Measurements from ENCODE around the gene CLBA1. TPM values are rescaled to one million over a fixed set of nuclear protein-coding genes. Genes with fewer than 3 reads are reported as not detected.
A peak's percentile ranks its signal among the peaks of the same experiment; 100 is the strongest.

The CLBA1 gene
- polyA plus RNA-seq, 2 donors, result 6.5 to 8.3 TPM

DNA sequence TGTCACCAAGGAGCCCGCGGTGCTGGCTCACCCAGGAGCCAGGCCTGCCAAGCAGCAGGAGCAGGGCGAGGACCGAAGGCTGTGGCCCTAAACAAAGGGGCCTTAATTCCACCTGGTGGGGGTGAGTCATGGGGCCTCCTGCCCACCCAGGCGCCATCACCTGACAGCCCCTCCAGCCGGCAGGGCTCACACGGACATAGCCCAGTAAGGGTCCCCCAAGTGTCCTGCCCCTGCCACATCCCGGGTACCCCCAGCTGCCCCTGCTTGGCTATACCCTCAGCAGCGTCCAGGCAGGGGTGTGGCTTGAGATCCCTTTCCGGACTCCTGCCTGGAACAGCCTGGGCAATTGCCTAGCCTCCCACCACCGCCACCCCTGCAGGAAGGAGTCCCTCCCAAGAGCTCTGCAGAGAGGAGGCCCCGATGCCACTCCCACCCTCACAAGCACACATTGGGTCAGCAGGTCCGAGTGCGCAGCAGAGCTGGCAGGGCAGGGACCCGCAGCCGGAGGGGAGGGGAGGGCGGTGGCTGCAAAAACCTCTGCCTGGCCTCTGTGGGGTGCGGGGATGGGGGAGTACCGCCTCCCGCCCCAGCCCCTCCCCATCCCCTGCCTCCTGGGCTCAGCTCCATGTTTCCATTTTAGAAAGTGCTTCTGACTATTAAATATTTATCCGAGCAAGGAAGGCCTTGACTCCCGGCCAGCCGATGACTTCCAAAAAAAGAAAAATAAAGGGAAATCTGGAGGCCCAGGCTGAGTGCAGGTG is 12.0 kb upstream of the CLBA1 start:
- peak overlapping the region; percentile 98 to 99 for H3K27ac ChIP-seq (ENCODE audit: low read depth in 2 of 2, low read length in 1 of 2)
- no peaks in the 10 kb centered on the region for H3K36me3 ChIP-seq (ENCODE audit: control insufficient read depth in 2 of 2, insufficient read depth in 2 of 2, low read length in 1 of 2)
- H3K4me3 ChIP-seq (ENCODE audit: low read depth in 1 of 2, low read length in 2 of 2), result no peak overlapping the region
- H3K4me1 ChIP-seq (ENCODE audit: control insufficient read depth in 2 of 2, insufficient read depth in 2 of 2, low read length in 1 of 2), result peaks cover 16 to 62% of the 10 kb centered on the region in 2 donors
- WGBS, 2 donors, result 18 to 23% methylated on average over 22 to 23 of the region's 23 CpGs
- H3K27me3 ChIP-seq (ENCODE audit: control insufficient read depth in 1 of 2, insufficient read depth in 2 of 2, low read length in 2 of 2), result no peaks in the 10 kb centered on the region
- no peaks in the 10 kb centered on the region for H3K9me3 ChIP-seq (ENCODE audit: control insufficient read depth in 2 of 2, insufficient read depth in 1 of 2, low read depth in 1 of 2, low read length in 1 of 2)

DNA sequence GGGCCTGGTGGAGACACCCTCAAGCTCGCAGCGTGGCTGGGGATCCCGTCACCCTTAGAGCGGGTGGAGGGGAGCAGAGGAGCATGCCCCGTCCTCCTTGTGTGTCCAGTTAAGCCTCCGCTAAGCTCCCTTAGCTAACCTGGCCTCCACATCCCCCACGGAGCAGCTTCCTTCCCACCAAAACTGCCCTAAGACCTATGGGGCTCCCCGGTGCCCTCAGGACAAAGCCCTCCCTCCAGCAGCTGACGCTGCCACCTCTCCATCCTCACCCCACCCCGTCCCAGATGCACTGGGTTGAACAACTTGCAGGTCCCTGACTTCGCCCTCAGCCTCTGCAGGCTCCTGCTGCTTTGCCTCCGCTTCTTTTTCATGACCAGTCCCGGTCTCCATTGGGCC is 11.4 kb upstream of the CLBA1 start:
- Histone ChIP-seq H3K27me3 (ENCODE audit: control insufficient read depth in 1 of 2, insufficient read depth in 2 of 2, low read length in 2 of 2) (no peaks in the 10 kb centered on the region), H3K4me3 (ENCODE audit: low read depth in 1 of 2, low read length in 2 of 2) (no peak overlapping the region), H3K9me3 (ENCODE audit: control insufficient read depth in 2 of 2, insufficient read depth in 1 of 2, low read depth in 1 of 2, low read length in 1 of 2) (no peaks in the 10 kb centered on the region), H3K4me1 (ENCODE audit: control insufficient read depth in 2 of 2, insufficient read depth in 2 of 2, low read length in 1 of 2) (peaks cover 16 to 62% of the 10 kb centered on the region in 2 donors), H3K27ac (ENCODE audit: low read depth in 2 of 2, low read length in 1 of 2) (peak overlapping the region; percentile 98 to 99), H3K36me3 (ENCODE audit: control insufficient read depth in 2 of 2, insufficient read depth in 2 of 2, low read length in 1 of 2) (no peaks in the 10 kb centered on the region)
- 39 to 49% methylated on average over 13 of the region's 13 CpGs for WGBS, 2 donors

DNA sequence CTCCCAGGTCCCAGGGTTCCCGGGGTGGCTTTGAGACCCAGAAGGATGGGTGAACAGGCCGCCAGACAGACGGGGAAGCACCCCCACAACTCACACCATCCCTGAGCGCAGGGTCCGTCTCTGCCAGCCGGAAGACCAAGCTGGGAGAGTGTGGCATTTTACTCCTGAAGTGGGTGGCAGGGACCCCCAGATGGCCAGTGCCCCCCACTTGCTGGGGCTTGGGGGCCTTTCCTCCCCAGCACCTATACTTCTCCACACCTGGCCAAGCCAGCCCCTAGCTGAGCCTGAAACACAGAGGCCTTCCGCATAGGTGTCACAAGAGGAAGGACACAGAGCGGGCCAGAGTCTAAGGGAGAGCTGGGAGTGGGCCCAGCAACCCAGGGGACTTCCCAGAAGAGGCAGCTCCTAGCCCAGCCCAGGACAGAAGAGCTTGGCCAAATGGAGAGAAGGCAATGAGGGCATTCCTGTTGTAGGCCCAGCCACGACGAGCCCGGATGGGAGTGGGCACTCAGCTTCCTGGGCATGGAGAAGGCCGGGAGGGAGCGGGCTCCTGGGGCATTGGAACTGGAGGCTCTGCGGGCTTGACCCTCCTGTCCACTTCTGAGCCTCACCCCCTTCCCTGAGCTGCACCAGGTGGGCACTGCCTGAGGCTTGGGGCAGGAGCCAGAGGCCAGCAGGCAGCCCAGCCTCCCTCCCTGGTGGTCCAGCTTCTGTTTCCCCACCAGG is 10.8 kb upstream of the CLBA1 start:
- Histone ChIP-seq H3K4me1 (ENCODE audit: control insufficient read depth in 2 of 2, insufficient read depth in 2 of 2, low read length in 1 of 2) (peaks cover 14 to 62% of the 10 kb centered on the region in 2 donors), H3K27me3 (ENCODE audit: control insufficient read depth in 1 of 2, insufficient read depth in 2 of 2, low read length in 2 of 2) (no peaks in the 10 kb centered on the region), H3K4me3 (ENCODE audit: low read depth in 1 of 2, low read length in 2 of 2) (no peak overlapping the region), H3K9me3 (ENCODE audit: control insufficient read depth in 2 of 2, insufficient read depth in 1 of 2, low read depth in 1 of 2, low read length in 1 of 2) (no peaks in the 10 kb centered on the region), H3K36me3 (ENCODE audit: control insufficient read depth in 2 of 2, insufficient read depth in 2 of 2, low read length in 1 of 2) (no peaks in the 10 kb centered on the region), H3K27ac (ENCODE audit: low read depth in 2 of 2, low read length in 1 of 2) (peak overlapping the region; percentile 98 to 99)
- 91% methylated on average over 14 of the region's 14 CpGs for WGBS, 2 donors

DNA sequence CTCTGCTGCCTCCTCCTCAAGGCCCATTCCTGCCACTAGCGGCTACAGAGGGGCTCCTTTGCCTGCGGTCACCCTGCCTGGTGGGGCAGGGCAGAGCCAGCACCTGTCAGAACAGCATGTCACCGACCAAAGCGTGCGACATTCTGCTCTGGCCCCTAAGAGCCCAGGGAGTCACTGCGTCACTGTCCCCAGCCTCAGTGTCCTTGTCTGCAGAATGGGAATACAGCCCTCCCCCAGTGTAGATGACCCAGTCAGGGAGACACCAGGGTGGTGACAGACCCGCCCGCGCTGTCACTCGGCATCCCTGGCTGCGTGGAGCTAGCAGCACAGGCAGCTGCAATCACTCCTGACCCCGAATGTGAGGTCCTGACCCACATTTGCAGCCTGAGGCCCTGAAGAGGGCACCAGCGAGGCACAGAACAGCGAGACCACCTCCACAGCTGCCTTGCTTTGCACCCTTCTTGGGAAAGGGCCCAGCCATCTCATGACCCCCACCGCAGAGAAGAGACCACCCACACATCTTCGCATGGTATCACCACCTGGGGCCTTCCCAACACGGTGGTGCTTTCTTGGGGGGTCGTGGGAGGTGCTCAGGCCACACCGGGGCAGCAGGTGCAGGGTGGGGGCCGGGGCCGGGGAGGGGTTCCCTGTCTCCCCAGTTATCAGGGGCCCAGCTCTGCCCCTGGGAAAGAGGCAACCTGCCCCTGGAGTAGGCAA is 9.9 kb upstream of the CLBA1 start:
- H3K4me1 ChIP-seq (ENCODE audit: control insufficient read depth in 2 of 2, insufficient read depth in 2 of 2, low read length in 1 of 2), result peaks cover 14 to 56% of the 10 kb centered on the region in 2 donors

DNA sequence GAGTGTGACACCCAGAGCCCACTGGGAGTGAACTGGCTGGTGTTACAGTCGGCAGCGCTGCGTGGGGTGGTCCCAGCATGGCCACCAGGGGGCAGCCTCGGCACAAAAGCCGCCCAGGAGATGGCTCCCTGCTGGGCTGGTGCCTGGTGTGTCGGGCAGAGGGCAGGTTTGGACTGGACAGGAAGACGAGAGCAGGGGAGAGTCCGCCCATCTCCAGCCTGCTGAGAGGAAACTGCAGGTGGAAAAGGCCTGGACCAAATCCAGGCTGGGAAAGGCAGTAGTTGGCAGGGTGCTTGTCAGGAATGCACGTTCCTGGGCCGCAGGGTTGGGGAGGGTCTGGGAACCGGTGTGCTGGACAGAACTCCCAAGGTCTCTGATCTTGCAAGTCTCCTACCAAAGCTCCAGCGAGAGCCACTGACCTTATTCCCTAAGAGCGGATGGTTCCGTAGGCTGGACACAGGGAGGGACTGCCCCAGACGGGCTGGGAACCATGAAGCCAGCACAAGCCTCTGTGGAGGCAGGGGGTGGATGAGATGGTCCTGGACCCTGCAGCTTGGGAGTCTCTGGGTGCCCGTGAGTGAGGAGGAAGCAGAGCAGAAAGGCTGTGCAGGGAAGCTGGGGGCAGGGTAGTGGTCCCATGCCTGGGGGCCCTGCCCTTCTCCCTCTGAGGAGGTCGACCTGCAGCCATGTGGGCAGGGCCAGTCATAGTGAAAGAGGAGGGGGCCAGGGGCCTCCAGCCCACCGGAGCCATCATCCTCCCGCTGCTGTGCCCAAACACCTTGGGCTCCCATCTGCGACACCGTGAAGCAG is 9.2 kb upstream of the CLBA1 start:
- Histone ChIP-seq H3K4me3 (ENCODE audit: low read depth in 1 of 2, low read length in 2 of 2) (no peak overlapping the region), H3K4me1 (ENCODE audit: control insufficient read depth in 2 of 2, insufficient read depth in 2 of 2, low read length in 1 of 2) (peaks cover 14 to 50% of the 10 kb centered on the region in 2 donors), H3K27ac (ENCODE audit: low read depth in 2 of 2, low read length in 1 of 2) (peak overlapping the region; percentile 3 to 56), H3K9me3 (ENCODE audit: control insufficient read depth in 2 of 2, insufficient read depth in 1 of 2, low read depth in 1 of 2, low read length in 1 of 2) (no peaks in the 10 kb centered on the region), H3K36me3 (ENCODE audit: control insufficient read depth in 2 of 2, insufficient read depth in 2 of 2, low read length in 1 of 2) (no peaks in the 10 kb centered on the region), H3K27me3 (ENCODE audit: control insufficient read depth in 1 of 2, insufficient read depth in 2 of 2, low read length in 2 of 2) (no peaks in the 10 kb centered on the region)
- 30 to 34% methylated on average over 21 of the region's 21 CpGs for WGBS, 2 donors

More for the DNA sequence above, 9.9 kb upstream of the CLBA1 start:
- Histone ChIP-seq H3K27ac (ENCODE audit: low read depth in 2 of 2, low read length in 1 of 2) (peak overlapping the region in 1 of 2 donors; percentile 99), H3K27me3 (ENCODE audit: control insufficient read depth in 1 of 2, insufficient read depth in 2 of 2, low read length in 2 of 2) (no peaks in the 10 kb centered on the region), H3K4me3 (ENCODE audit: low read depth in 1 of 2, low read length in 2 of 2) (no peak overlapping the region), H3K36me3 (ENCODE audit: control insufficient read depth in 2 of 2, insufficient read depth in 2 of 2, low read length in 1 of 2) (no peaks in the 10 kb centered on the region), H3K9me3 (ENCODE audit: control insufficient read depth in 2 of 2, insufficient read depth in 1 of 2, low read depth in 1 of 2, low read length in 1 of 2) (no peaks in the 10 kb centered on the region)
- 56 to 64% methylated on average over 21 of the region's 21 CpGs for WGBS, 2 donors

DNA sequence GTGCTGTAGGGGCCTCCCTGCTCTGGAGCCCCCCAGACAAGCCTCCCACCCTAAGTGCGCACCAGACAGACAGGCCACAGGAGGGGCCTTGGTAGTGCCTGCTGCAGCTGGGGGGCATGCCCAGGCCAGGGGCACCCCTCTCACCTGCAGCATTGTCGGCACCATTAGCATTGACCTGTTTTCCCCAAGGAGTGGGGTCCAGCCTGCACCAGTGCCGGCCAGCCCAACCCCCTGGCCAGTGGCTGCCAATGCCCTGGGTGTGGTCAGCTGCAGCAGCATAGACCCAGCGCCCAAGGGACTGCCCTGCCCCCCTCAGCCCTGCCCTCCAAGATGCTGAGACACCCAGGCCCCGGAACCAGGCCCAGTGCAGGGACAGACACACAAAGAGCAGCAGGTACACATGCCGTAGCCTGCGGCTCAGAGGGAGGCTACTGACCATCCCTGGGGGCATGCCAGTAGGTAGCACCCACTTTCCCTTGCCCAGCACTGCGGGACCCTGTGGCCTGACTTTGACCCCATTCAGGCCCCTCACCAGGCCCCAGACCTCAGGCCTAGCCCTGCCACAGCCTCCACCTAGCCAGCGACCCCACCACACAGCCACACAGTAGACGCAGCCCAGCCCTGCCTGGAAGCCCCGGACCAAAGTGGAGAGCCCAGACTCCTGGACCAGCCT is 8.4 kb upstream of the CLBA1 start:
- Histone ChIP-seq H3K36me3 (ENCODE audit: control insufficient read depth in 2 of 2, insufficient read depth in 2 of 2, low read length in 1 of 2) (no peaks in the 10 kb centered on the region), H3K9me3 (ENCODE audit: control insufficient read depth in 2 of 2, insufficient read depth in 1 of 2, low read depth in 1 of 2, low read length in 1 of 2) (no peaks in the 10 kb centered on the region), H3K4me3 (ENCODE audit: low read depth in 1 of 2, low read length in 2 of 2) (peak overlapping the region; percentile 46 to 61), H3K27ac (ENCODE audit: low read depth in 2 of 2, low read length in 1 of 2) (peak overlapping the region in 1 of 2 donors; percentile 73), H3K4me1 (ENCODE audit: control insufficient read depth in 2 of 2, insufficient read depth in 2 of 2, low read length in 1 of 2) (peaks cover 11 to 44% of the 10 kb centered on the region in 2 donors), H3K27me3 (ENCODE audit: control insufficient read depth in 1 of 2, insufficient read depth in 2 of 2, low read length in 2 of 2) (no peaks in the 10 kb centered on the region)
- WGBS, 2 donors, result 45 to 54% methylated on average over 10 to 11 of the region's 11 CpGs

DNA sequence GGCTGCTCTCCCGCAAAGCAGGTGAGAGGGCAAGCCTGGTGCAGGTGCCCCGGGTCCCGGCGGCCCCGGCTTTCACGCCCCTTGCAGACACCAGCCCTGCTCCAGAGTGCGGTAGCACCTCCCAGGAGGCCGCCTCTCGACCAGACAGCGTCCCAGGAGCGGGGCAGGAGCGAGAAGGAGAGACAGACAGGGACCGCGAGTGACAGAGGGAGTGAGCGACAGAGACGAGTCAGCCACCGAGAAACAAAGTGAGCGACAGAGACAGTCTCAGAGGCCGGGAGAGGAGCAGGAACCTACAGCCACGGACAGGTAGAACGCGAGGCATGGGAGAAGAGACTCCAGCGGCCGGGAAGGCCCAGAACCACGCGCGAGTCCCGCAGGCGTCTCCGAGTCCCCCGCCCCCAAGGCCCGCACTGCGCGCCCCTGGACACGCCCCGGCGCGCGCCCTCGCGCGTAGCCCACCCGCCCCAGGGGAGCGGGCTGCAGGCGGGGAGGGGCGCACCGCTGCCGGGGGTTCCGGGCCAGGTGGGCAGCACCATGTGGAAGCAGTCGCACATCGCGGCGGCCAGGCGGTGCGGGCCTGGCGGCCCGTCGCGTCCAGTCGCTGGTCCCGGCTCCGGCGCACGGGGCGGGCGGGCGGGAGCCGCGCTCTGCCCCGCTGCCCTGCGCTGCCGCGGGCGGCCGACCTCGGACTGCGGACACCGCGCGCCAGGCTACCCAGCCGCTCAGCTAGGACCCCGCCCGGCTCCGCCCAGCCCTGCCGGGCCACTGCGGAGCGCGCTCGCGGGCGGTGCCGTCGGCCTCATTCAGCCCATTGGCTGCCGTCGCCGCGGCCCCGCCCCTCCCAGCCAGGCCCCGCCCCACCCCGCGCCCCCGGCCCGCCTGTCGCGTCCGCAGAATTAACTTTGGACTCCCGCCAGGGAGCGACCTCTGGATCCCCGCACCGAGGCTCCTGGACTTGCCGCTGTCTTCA is 7.6 kb upstream of the CLBA1 start, which contains the start of gene AHNAK2:
AHNAK2 (minus strand) TSS at position 694 of the 973 bp plus-strand sequence; CDS start at position 557, 137 bp downstream.
- H3K4me3 ChIP-seq (ENCODE audit: low read depth in 1 of 2, low read length in 2 of 2), result peak within 1 kb of the TSS; percentile 46 to 61
- no peaks in the 10 kb centered on the region for H3K36me3 ChIP-seq (ENCODE audit: control insufficient read depth in 2 of 2, insufficient read depth in 2 of 2, low read length in 1 of 2)
- 3 to 7% methylated on average over 49 to 111 of the region's 111 CpGs for WGBS, 2 donors
- H3K27me3 ChIP-seq (ENCODE audit: control insufficient read depth in 1 of 2, insufficient read depth in 2 of 2, low read length in 2 of 2), result no peaks in the 10 kb centered on the region
- peak within 1 kb of the TSS in 1 of 2 donors; percentile 73 for H3K27ac ChIP-seq (ENCODE audit: low read depth in 2 of 2, low read length in 1 of 2)
- H3K4me1 ChIP-seq (ENCODE audit: control insufficient read depth in 2 of 2, insufficient read depth in 2 of 2, low read length in 1 of 2), result peaks cover 8 to 39% of the 10 kb centered on the region in 2 donors
- no peaks in the 10 kb centered on the region for H3K9me3 ChIP-seq (ENCODE audit: control insufficient read depth in 2 of 2, insufficient read depth in 1 of 2, low read depth in 1 of 2, low read length in 1 of 2)

All from esophagus (tissue), 2 donors.